NCI-H510A (cell line): Measurements from ENCODE around the gene MAMLD1.

ENCODE experiments used
- DNase-seq: peaks from one replicate; lab custom pipeline; 2025; lab: John Stamatoyannopoulos, UW

The MAMLD1 gene

DNA sequence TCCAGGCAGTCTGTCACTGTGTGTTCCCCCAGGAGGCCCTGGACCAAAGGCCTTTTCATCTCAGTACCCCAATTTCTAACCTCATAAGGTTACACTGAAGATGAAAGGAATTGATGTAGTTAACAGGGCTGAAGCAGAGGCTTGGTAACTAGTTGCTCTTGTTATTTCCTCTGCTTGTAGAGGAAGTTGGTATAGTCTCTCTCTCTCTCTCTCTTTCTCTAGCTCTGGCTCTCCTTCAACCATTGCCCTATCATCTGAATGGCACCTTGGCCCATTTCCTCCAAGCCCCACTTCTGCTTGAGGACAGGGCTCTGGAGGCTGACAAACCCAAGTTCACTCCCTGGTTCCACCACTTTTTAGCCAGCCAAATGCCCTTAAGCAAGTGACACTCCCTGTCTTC lies 96.1 kb downstream of the MAMLD1 start:
- DNase-seq, result no peak

DNA sequence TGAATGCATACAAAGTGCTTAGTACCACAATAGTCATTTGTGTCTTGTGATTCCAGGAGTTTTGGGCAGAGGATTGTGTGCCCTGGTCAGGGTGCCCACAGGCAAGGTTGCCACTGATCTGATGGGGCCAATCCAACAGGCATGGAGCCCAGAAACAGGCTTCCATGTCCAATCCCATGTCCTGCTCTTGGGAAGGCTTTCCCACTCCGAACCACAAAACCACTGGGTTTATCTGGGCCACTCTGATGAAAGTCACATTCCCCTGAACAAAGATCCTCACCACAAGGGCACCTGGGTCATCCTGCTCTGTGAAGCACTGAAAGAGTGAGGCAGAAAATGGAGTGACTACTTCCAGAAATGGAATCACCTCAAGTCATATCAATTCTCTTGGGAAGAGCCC lies 96.9 kb downstream of the MAMLD1 start:
- no peak for DNase-seq

DNA sequence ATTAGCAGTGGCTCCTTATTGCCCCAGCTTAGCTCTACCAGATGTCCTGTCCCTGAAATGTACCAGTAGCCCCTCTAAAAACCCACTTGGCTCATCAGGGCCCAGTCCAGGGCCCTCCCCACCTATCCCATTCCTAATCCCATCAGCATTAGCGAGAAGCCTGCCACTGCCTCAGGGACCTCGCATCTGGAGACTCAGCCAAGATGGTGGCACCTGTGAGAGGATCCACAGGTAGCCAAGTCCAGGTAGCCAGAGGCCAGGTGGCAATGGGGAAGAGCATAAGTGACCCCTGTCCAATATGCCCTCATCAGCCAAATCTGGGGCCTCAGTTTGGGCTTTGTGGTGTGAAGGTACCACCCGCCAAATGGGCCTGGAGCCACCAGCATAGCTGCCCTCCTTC lies 97.7 kb downstream of the MAMLD1 start:
- DNase-seq, result no peak

DNA sequence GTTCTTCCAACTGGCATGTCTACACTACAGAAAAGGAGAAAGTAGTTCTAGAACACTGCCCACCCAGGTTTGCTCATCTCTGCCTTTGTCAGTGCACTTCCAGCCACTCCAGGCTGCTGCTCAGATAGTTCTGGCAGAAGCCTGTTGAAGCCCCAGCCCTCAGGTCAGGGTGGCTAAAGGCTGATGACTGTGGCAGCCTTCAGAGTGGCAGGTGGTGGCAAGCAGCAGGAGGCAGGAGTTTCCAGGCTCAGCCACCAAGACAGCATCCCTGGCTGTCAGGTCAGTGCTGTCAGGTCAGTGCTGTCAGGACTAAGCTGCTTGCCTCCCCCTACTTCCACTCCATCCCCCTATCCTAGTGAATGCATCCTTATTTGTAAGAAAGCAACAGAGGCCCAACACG lies 100.4 kb downstream of the MAMLD1 start:
- no peak for DNase-seq

DNA sequence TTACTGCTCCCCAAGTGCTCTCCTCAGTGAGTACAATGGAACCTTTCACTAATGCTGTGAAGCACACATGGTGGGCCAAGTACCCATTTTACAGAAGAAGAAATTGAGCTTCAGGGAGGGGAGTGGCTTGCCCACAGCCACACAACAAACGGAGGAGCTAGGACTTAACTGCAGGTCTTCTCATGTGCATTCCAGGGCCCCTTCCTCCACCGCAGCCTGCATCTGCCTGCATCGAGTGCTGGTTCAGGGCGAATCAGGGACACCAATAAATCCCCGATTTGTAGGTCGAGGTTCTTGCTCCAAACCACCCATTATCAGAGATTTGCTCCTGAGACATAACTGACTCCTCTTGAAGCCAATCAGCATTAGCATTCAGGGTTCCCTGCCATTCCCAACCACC lies 100.9 kb downstream of the MAMLD1 start:
- DNase-seq, result no peak

DNA sequence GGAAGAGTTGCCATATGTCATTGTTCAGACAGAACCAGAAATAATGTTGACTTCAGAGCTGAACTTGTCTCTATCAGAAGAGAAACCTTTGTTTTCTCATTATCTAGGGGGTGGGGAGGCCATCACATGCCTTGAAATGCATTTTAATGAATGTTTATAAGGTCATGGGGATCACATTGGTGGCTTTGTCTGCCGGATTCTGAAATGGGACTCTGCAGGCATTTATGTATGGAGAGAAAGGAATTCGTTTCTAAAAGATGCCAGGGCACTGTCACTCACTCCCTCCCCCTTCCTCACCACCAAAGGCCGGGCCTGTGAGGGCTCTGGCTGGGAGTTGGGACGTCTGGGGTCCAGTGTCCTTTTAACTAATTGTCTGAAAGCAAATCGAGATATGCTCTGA lies 102.2 kb downstream of the MAMLD1 start:
- DNase-seq, result no peak

DNA sequence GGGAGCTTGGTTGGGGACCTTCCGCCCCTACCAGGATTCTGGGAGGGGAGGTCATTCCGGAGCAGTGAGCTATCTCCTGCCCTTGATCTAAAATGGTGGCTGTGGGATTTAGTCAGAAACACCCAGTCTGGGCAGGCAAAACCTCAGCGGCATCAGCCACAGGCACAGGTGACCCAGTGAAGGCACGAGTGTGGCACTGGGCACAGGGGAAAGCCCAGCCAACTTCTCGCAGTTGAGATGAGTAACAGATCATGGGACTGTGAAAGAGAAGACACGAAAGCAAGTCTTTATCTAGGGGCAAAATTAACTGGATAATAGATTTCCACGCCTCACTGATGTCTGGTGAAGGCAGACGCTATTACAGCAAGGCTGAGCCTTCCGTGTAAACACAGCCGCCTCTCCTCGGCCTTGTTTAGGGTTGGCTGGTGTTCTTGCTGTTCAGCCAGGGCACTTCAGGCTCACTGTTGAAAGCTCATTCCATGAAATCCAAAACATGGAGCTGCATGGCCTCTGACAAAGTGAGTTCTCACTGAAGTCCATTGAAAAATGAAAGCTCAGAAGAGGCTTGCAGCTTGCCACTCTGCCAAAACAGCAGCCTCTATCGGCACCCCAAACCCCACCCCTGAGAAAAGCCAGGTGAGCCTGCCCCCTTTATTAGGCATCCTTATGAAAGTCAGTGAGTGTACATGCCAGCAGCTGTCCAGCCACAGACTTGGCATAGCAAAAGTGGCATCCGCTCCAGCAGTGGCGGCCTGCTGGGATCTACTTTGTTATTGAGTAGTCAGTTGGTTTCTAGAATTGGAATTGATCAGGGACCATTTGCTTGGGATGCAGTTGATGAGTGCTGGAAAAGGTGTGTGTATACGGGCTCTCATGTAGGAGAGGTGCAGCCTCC lies 103.0 kb downstream of the MAMLD1 start:
- DNase-seq, result no peak

DNA sequence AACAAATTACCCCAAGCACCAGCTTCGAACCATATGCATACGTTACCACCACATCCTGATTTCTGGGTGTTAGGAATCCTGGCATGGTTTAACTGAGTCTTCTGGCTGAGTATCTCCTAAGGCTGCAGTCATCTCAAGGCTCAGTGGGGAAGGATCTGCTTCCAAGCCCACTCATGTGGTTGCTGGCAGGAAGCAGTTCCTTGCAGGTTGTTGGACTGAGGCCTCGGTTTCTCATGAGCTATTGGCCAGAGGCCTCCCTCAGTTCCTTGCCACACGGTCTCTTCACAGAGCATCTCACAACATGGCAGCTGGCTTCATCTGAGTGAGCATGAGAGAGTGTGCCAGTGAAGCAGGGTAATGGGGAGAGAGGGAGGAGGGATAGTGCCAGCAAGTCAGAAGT lies 109.2 kb downstream of the MAMLD1 start:
- no peak for DNase-seq

DNA sequence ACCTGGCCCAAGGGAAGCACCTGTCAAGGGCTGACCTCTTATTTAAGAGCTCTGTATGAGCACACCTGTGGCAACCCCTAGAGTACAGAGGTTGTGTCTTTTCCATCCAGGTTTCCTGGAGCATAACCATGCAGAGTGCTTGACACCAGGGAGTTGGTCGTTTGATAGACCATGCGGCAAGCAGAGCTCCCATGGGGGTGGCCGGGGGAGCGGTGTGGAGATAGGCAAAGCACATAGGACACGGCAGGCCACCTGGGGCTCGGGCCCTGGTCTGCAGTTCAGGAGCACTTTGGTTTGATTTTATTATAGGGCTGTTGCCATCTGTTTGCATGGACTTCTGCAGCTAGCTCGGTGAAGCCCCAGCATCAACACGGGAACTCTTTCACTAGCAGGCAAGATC lies 110.3 kb downstream of the MAMLD1 start:
- no peak for DNase-seq

DNA sequence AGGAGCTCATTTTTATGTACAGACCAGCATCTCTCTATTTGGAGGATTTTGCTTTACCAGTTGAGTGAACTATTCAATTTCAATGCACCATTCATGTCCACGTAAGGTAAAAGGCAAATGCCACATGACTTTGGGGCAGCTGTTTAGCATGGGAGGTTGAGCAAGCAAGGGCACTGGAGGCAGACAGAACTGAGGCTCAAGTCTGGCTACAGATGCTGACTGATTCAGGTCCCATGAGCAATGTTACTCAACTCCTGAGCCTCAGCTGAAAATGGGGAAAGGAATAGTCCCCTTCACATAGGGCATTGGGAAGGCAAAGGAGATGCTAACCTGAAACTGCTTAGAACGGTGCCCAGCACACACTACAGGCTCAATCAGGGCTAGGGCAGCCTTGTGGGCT lies 112.3 kb downstream of the MAMLD1 start:
- no peak for DNase-seq

DNA sequence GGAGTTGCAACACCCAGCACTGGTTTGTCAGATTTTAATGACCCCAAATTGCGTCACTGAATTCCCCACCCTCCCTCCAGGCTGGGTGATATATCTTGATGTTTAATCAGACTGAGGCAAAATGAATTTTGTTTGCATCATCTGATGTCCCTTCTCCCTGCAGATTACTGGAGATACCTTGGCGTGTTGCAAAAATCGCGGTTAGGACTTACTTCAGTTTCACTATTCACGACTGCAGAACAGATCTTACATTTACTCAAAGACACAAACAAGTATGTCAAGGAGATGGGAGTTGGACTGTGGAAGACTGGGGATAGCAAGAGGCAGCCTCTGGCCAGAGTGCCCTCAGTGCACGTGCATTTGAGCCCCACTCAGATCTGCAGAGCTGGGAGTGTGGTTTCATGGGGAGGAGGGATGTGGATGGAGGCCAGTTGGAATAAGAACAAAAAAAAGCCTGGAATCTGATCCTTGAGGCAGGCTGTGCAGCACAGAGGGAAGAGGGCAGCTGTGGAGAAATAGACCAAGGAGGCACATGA lies 113.1 kb downstream of the MAMLD1 start:
- DNase-seq, result no peak

DNA sequence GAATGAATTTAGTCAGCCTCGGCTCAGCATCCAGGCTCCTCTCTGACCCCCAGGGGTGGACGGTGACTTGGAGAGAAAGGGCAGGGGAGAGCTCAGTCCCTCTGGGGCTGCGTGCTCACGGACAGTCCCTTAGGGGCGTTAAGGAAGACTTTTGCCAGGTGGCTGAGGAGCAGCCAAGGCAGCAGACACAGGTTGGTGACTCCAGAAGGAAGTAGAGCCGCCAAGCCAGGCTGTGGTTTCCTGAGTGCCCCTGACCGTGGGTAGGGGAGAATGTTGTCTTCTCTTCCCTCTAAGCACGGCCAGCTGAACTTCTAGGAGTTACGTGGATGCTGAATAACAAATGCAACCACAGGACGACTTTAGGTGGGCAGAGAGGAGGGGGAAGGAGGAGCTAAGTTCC lies 114.3 kb downstream of the MAMLD1 start:
- no peak for DNase-seq

DNA sequence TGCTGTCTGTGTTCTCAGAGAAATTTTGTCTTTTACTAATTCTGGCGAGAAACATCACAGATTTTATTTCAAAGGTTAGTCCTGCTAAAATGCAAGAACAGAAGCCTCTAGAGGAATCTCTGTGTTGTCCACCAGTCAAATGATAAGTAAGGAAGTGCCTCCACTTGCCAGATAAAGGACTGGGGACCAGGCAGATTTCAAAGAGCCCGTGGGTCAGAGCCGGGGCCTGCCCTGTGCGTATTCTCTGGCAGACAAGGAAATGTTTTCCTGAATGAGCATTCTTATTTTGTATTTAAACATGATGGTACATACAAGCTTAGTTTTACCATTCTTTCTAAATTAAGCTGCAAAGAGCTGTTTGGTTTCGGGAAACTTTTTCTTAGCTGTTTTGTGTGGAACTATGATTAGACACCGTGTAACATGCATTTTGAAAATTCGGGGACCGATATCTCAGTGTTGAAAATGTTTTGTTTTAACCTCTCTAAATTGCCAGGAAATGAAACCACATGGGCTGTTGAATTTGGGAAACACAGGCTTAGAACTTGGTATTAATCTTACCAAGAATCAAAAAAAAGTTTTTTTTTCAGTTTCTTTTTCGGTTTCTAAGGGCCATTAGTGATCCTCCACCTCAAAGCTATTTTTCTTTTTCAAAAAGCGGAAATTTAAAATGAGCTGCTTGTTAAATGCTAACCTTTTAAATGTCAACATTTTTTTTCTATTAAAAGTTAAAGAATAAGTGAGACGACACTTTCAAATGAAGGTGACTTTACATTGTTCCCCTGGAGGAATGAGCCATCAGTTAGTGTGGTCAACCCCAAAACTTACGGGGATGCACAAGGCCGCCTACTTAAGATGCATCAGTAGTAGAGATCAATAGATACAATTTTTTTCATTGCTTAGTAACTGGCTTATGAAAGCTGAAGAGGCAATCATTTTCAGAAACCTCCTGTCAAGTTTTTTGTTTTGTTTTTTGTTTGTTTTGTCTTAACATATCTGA lies 115.7 kb downstream of the MAMLD1 start:
- DNase-seq, result no peak

DNA sequence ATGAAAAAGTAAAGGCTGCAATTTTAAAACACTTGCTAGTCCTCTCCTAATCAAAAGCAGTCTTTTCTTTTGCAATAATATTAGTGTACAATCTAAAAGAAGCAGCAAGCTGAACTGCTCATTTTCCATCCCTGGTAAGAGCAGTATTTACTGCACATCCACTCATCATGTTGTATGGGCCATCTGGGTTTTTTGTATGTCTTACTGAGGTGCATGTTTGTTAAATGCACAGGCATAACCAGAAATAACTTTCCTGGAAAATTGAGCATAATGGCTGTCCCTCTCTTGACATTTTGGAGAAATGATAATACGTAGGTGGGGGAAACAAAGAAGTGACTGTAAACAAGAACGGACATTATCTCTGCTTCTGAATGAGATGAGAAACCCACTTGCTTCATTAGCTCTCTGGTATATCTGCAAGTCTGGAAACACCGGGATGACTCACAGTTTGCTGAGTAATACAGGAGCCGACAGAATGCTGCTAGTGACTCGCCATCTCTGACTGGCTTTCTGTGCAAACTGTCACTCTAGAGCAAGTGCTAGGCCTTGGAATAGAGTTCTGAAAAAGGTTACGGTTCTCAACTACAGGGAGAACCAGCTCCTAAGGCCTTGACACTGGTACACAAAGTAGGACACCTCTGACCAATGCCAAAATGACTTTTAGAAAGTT lies 119.6 kb downstream of the MAMLD1 start:
- no peak for DNase-seq

DNA sequence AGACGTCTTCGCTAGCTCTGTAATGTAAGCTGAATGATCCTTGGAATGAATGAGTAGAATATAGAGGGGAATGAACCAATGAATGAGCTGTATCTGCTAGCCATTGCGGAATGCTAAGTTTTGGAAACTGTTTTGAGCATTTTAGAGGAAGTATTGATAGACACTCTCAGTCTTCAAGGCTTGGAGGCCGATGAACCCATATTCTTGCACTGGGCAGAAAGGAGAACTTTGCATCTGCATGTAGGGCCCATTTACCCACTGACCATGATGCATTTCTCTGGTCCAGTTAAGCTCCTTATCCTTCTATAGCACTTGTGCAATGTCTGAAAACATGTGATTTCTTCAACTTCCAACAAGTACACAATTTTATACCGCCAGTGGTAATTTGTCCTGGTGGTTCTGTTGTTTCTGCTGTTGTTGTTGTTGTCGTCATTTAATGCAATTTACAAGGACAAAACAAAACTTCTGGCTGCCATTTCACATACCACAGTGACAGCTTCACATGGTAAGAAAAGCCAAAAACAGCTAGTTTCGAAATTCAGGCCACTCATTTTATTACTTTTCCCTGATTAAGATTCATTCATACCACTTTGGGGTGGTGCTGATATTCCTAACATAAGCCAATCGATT lies 120.4 kb downstream of the MAMLD1 start:
- DNase-seq, result no peak

DNA sequence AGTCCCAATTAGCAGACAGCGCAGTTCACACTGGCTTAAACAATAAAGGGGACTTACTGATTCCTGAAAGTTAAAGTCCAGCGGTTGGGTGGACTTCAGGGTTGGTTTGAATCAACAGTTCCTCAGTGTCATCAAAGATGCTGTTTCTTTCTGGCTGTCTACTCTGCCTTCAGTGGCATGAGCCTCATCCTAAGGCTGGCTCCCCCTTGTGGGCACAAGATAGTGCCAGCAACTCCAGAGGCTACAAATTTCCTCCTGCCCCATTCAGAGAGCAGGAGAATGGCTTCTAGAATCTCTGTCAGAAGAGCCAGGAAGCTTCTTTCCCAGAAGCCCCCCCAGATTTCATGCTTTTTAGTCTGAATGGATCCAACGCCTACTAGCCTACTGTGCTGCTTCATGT lies 122.9 kb downstream of the MAMLD1 start:
- no peak for DNase-seq

DNA sequence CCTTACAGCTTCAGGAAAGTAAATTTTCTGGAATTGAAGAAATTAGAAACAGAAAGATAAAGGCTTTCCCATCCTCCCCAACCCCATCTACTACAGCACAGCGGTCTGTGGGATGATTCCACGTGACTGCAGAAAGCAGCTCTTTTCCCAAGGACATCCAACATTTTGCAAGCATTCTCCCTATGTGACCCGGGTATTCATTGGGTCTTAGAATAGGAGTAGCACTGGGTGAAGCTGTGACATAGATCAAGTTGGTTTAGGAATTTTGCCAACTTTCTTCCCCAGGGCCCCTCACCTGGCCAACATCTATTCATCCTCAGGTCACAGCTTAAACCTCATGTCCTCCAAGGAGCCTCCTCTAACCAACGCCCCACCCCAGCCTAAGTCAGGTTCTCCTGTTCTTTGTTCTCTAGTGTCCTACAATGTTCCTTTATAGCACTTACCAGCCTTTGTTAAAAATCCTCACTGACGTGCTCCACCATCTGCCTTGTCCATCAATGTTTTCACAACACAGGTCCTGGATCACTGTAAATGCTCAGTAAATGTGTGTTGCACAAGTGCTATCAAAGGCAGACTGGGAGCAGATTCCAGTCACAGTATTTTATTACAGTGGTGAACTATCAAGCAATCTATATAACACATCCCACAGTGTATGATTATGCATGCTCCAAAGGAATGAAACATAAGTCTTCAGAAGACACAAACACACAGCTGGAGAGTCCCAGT lies 124.4 kb downstream of the MAMLD1 start:
- no peak for DNase-seq

DNA sequence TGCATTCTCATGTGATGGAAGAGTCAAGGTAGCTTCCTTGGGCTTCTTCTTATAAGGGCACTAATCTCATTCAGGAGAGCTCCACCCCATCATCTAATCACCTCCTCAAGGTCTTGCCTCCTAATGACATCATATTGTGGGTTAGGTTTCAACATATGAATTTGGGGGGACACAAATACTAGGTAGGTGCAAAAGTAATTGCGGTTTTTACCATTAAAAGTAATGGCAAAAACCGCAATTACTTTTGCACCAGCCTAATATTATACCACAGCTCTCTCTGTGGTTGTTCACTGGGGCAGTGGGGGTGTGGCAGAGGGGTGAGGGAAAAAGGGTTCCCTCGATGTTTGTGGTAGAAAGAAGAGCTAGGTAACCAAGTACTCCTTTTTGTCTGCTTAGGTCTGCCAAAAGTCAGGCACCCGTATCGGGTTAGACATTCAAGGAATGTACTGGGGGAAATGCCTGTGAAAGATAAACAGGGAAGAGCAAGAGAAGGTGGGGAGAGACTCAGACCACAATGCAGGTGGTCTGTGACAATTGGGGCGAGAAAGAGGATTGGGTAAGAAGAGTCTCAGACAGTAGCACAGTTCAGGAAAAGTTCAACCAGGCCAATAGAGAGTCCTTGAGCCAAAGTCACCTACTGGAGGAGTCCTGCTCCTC lies 126.4 kb downstream of the MAMLD1 start:
- no peak for DNase-seq

DNA sequence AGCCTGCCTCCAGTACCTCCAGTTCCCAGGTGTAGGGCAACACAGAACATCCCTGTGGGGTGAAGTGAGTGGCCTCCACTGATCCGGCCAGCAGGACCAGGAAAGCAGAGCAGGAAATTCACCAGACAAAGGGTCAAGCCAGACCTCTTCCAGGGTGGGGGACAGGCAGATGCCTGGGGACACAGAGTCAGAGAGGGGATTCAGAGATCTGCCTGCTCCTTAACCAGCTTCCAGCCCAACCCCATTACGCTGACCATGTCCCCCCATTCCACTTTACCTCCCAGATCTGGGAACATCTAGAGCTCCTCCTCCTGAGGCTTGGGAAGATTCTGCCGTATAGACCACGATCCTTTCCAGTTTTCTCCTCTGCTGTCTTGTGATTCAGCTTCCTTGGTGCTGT lies 132.4 kb downstream of the MAMLD1 start:
- no peak for DNase-seq

DNA sequence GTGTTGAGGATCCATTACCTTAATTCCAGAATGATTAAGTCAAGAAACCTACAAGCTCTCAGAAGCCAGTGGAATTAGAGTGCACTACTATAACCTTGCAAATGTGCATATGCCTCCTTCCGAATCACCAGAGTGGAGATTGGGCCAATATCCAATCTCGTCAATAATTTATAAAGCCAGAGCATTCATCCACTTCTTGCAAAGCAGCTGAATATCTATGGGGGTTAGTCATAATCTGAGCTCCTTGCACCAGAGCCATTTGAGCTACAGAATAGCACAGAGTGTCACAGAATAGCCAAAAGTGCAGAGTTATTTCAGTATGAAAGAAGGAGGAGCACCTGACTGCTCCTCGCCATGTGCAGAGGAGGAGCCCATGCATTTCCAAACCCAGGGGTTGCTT lies 136.1 kb downstream of the MAMLD1 start:
- DNase-seq, result no peak
